Nasal cavity respiratory epithelium epithelial cell of viscerocranial mucosa (primary cell): Measurements from ENCODE around the gene STX8. TPM values are rescaled to one million over a fixed set of nuclear protein-coding genes. Genes with fewer than 3 reads are reported as not detected.

Source experiments
- total RNA-seq: library from RNA; depleted of rRNA; stranded (reverse); fragments of >200 nt; gene quantifications from 2 replicates; pipeline ENCODE4 v1.2.3, GENCODE V29; 2014

STX8 gene, protein sequence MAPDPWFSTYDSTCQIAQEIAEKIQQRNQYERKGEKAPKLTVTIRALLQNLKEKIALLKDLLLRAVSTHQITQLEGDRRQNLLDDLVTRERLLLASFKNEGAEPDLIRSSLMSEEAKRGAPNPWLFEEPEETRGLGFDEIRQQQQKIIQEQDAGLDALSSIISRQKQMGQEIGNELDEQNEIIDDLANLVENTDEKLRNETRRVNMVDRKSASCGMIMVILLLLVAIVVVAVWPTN
- 80.3 and 115 TPM in 2 replicates for total RNA-seq

GRCh38 chr17:9575381-9576101 lies at the start of gene STX8:
Gene STX8, minus strand, starts transcription at chr17:9575820. Its CDS starts 12 bp downstream, at chr17:9575808.

DNA sequence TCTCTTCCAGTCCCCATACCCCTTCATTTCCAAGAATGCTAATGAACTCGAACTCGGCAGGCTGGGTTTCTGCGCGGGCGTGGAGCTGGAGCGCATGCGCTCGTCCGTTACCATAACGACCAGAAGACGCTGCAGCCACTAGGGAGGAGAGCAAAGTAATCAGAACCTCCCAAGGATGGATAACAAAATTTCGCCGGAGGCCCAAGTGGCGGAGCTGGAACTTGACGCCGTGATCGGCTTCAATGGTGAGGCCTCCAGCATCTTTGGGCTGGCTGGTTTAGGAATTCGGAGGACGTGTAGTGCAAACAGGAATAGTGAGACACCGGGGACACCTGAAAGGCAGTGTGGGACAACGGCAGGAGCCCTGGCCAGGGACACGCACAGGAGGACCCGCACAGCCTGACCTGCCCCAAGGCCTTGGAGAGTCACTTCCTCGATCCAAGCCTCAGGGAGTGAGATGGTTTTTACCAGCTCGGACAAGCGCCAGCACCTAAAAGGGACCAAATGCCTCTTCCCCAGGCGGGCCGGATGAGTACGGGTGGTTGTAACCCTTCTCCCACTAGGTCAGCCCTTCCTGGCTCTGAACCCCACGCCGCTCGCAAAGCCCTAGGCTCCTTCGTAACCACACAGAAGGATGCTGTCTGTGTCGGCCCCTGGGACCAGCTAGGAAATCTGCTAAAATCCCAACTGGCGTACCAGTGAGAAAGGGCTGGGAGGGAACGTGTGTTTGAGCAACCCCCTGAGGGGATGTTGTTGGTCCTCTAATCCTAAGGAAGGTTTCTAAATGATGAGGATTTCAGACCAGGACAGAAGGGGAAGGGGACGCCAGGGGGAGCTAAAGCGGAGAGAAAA lies 1.1 kb upstream of the STX8 start, which contains the start of gene CFAP52:
TSS of gene CFAP52 (plus strand) at position 122 of the 852 bp plus-strand sequence. CDS start at position 176, 54 bp downstream.

Other genes starting within 250 kb of the STX8 start
- gene CFAP52, start 822 bp upstream of the STX8 start, total RNA-seq = 0.07 TPM in 1 of 2 replicates, not detected in the other
- 11.3 and 11.6 TPM in 2 replicates for gene USP43, start 69.7 kb upstream of the STX8 start, total RNA-seq
- gene DHRS7C, start 215.8 kb upstream of the STX8 start, total RNA-seq = not detected in 2 replicates
- gene GSG1L2, start 246.3 kb upstream of the STX8 start, total RNA-seq = not detected in 2 replicates